Kidney (tissue), 14 donors: Measurements from ENCODE around the gene CALD1. TPM values are rescaled to one million over a fixed set of nuclear protein-coding genes. Genes with fewer than 3 reads are reported as not detected.

Experiments
- DNase-seq, 5 donors: peaks; one replicate each; pipeline ENCODE4 v3.0.0-alpha.2; 2013 to 2020
- FAIRE-seq: peaks from 2 replicates; lab custom pipeline; 2012; peaks lifted over from hg19 to GRCh38; lab: Jason Lieb, UNC
- H3K27ac ChIP-seq, 2 donors: one replicate each; pipeline ENCODE4 v1.7.0; 2013; ENCODE audit warnings: low read depth in 2 of 2, low read length in 2 of 2, inconsistent platforms in 1 of 2
- H3K27me3 ChIP-seq: one replicate; pipeline ENCODE4 v1.7.1; 2013; ENCODE audit warnings: low read length, inconsistent platforms; ENCODE audit not compliant: control insufficient read depth, insufficient read depth
- H3K36me3 ChIP-seq, 3 donors: one replicate each; pipeline versions ENCODE4 v1.7.0 to v1.7.1; 2013; ENCODE audit warnings: low read length in 3 of 3, control low read depth in 1 of 3, inconsistent platforms in 1 of 3; ENCODE audit not compliant: insufficient read depth in 3 of 3, control insufficient read depth in 2 of 3
- H3K4me1 ChIP-seq, 3 donors: one replicate each; pipeline versions ENCODE4 v1.7.0 to v1.7.1; 2013; ENCODE audit warnings: low read length in 3 of 3, inconsistent platforms in 1 of 3, low read depth in 1 of 3; ENCODE audit not compliant: control insufficient read depth in 2 of 3, insufficient read depth in 2 of 3
- H3K4me3 ChIP-seq, 3 donors: one replicate each; pipeline versions ENCODE4 v1.7.0 to v1.8.1; 2013; ENCODE audit warnings: low read length in 3 of 3, control low read depth in 1 of 3, inconsistent platforms in 1 of 3
- H3K9ac ChIP-seq, 3 donors: one replicate each; pipeline versions ENCODE4 v1.7.0 to v1.7.1; 2013; ENCODE audit warnings: low read length in 3 of 3, control low read depth in 1 of 3, inconsistent platforms in 1 of 3
- H3K9me3 ChIP-seq, 3 donors: one replicate each; pipeline versions ENCODE4 v1.7.0 to v1.7.1; 2013; ENCODE audit warnings: low read length in 3 of 3, control low read depth in 1 of 3, inconsistent platforms in 1 of 3; ENCODE audit not compliant: control insufficient read depth in 2 of 3, insufficient read depth in 1 of 3
- CTCF ChIP-seq: IDR thresholded peaks from 3 replicates; pipeline ENCODE4 v1.5.1; 2012; ENCODE audit warnings: mild to moderate bottlenecking, moderate library complexity, borderline replicate concordance; ENCODE audit not compliant: insufficient read depth; ENCODE audit errors: extremely low read depth
- intact Hi-C: fragments of 100-400 bp; cut with DNase I; formaldehyde crosslinking; loops from one replicate; pipeline ENCODE4 v1.11.1; 2022
- polyA plus RNA-seq: library from polyadenylated mRNA; stranded (reverse); fragments of 350-450 nt; fragmentation: Illumina TruSeq; extraction: RNeasy Lipid Tissue Mini Kit (QIAGEN cat#74804); gene quantifications from one replicate; pipeline ENCODE4 v1.2.3, GENCODE V29; 2014; ENCODE audit warnings: low read depth, low replicate concordance; ENCODE audit not compliant: insufficient read depth
- total RNA-seq: library from RNA; stranded (reverse); fragmentation: NEBNext Ultra II Directional; extraction: Animal tissue kit (Norgen Biotek cat#: 25700); gene quantifications from one replicate; pipeline ENCODE4 v1.2.1, GENCODE V29; 2021
- donor health status: control.
- donor health status: control.
- donor health status: control.
- donor health status: control.
- donor health status: control.
- donor health status: DM: yes; HTN: yes; CAD: no.
- donor health status: Normal renal cell carcinoma (clear cell type).

The CALD1 gene
- total and polyA plus RNA-seq, 2 donors from 2014 or later, result 72.7 to 218 TPM

DNA sequence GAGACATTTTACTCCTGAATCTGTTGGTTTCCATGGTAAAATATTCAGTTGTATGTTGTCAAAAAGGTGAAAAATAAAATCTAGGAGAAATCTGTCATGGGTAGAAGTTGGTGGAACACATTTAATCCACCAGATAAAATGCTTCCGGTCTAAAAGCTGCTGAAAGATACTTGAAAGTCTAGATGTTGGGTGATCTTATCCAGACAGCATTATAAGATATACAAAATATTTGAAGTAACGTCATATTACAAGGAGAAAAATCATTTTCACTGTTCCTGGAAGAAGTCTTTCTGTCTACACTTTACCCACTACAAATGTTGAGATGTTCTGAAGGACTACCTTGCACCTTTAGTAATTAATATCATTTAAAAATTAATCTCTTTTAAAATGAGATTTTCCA, 40.9 kb downstream of the CALD1 start:
- H3K4me1 ChIP-seq, result no peaks in the 10 kb centered on the region
- H3K9me3 ChIP-seq, result no peaks in the 10 kb centered on the region
- no peak overlapping the region for H3K4me3 ChIP-seq
- H3K36me3 ChIP-seq, result no peaks in the 10 kb centered on the region
- no peak for FAIRE-seq
- H3K27ac ChIP-seq, result no peak overlapping the region
- no peak overlapping the region for H3K9ac ChIP-seq
- H3K27me3 ChIP-seq, result no peaks in the 10 kb centered on the region
- no peak for DNase-seq
- intact Hi-C loops, result no loop called here
- TF ChIP-seq CTCF, result no peak

GRCh38 chr7:134820778-134821177, 41.3 kb downstream of the CALD1 start:
- FAIRE-seq (no peak), DNase-seq (no peak)
- H3K9me3 ChIP-seq, result no peaks in the 10 kb centered on the region
- H3K4me3 ChIP-seq, result no peak overlapping the region
- H3K27ac ChIP-seq, result no peak overlapping the region
- intact Hi-C loops, result no loop called here
- H3K27me3 ChIP-seq, result no peaks in the 10 kb centered on the region
- no peak overlapping the region for H3K9ac ChIP-seq
- H3K4me1 ChIP-seq, result no peaks in the 10 kb centered on the region
- H3K36me3 ChIP-seq, result no peaks in the 10 kb centered on the region
- no peak for TF ChIP-seq CTCF

- Histone ChIP-seq H3K9me3 (no peaks in the 10 kb centered on the region), H3K4me3 (no peak overlapping the region), H3K4me1 (no peaks in the 10 kb centered on the region), H3K27ac (no peak overlapping the region), H3K36me3 (no peaks in the 10 kb centered on the region), H3K9ac (no peak overlapping the region), H3K27me3 (no peaks in the 10 kb centered on the region)
- no peak for FAIRE-seq
- TF ChIP-seq CTCF, result no peak
- intact Hi-C loops, result no loop called here
- DNase-seq, result no peak
Observed at GRCh38 chr7:134823400-134823799, 44.0 kb downstream of the CALD1 start.

GRCh38 chr7:134825666-134826065, 46.2 kb downstream of the CALD1 start:
- intact Hi-C loops, result no loop called here
- Histone ChIP-seq H3K9ac (no peak overlapping the region), H3K4me1 (no peaks in the 10 kb centered on the region), H3K4me3 (no peak overlapping the region), H3K36me3 (no peaks in the 10 kb centered on the region), H3K27me3 (no peaks in the 10 kb centered on the region), H3K9me3 (no peaks in the 10 kb centered on the region), H3K27ac (no peak overlapping the region)
- no peak for DNase-seq
- FAIRE-seq, result no peak
- TF ChIP-seq CTCF, result no peak
